Lower lobe of right lung (tissue), 2 donors: ENCODE data around the gene TMEM120A. TPM values are rescaled to one million over a fixed set of nuclear protein-coding genes. Genes with fewer than 3 reads are reported as not detected.

ENCODE experiments used
- ATAC-seq, 2 donors: fragments of 200-7000 bp; cut with Tn5 transposase; one replicate each; pipeline ENCODE4 v1.9.1; 2020 to 2022; ENCODE audit warnings: mild to moderate bottlenecking in 2 of 2, moderate library complexity in 2 of 2
- DNase-seq: peaks from one replicate; pipeline ENCODE4 v3.0.0-alpha.2; 2020
- H3K27ac ChIP-seq: fragments of 200-600 bp; one replicate; pipeline ENCODE4 v1.8.0; 2022
- H3K27me3 ChIP-seq: fragments of 200-600 bp; one replicate; pipeline ENCODE4 v1.8.0; 2022; ENCODE audit warnings: low read depth
- H3K36me3 ChIP-seq: fragments of 200-600 bp; one replicate; pipeline ENCODE4 v1.8.0; 2022; ENCODE audit warnings: mild to moderate bottlenecking
- H3K4me1 ChIP-seq: fragments of 200-600 bp; one replicate; pipeline ENCODE4 v1.8.0; 2022
- H3K4me3 ChIP-seq: fragments of 200-600 bp; one replicate; pipeline ENCODE4 v1.8.0; 2022; ENCODE audit warnings: mild to moderate bottlenecking
- H3K9me3 ChIP-seq: fragments of 200-600 bp; one replicate; pipeline ENCODE4 v1.8.0; 2022
- intact Hi-C: fragments of 100-400 bp; cut with DNase I; formaldehyde crosslinking; loops from one replicate; pipeline ENCODE4 v1.11.0; 2022
- total RNA-seq: library from RNA; stranded (reverse); fragmentation: NEBNext Ultra II Directional; extraction: Animal tissue kit (Norgen Biotek cat#: 25700); gene quantifications from one replicate; pipeline ENCODE4 v1.2.1, GENCODE V29; 2021
- TF ChIP-seq, protein P1 (sequence below): fragments of 200-600 bp; IDR thresholded peaks from one replicate; pipeline ENCODE4 v1.8.0; 2022; ENCODE audit warnings: antibody characterized with exemption, mild to moderate bottlenecking
- donor health status: DM: no; HTN: yes; CAD: no; lungs with severe emphysema.

TMEM120A gene
- total RNA-seq, 1 donor from 2014 or later: 42.7 TPM

- no peaks in the 10 kb centered on the region for H3K27me3 ChIP-seq
- intact Hi-C loops: no loop called here
- no peak overlapping the region for H3K27ac ChIP-seq
- DNase-seq (peak; percentile 38), ATAC-seq (no peak)
- TF ChIP-seq, protein P1, sequence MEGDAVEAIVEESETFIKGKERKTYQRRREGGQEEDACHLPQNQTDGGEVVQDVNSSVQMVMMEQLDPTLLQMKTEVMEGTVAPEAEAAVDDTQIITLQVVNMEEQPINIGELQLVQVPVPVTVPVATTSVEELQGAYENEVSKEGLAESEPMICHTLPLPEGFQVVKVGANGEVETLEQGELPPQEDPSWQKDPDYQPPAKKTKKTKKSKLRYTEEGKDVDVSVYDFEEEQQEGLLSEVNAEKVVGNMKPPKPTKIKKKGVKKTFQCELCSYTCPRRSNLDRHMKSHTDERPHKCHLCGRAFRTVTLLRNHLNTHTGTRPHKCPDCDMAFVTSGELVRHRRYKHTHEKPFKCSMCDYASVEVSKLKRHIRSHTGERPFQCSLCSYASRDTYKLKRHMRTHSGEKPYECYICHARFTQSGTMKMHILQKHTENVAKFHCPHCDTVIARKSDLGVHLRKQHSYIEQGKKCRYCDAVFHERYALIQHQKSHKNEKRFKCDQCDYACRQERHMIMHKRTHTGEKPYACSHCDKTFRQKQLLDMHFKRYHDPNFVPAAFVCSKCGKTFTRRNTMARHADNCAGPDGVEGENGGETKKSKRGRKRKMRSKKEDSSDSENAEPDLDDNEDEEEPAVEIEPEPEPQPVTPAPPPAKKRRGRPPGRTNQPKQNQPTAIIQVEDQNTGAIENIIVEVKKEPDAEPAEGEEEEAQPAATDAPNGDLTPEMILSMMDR: no peak
- H3K36me3 ChIP-seq: peaks cover 35% of the 10 kb centered on the region
- no peaks in the 10 kb centered on the region for H3K4me1 ChIP-seq
- H3K9me3 ChIP-seq: no peaks in the 10 kb centered on the region
- no peak overlapping the region for H3K4me3 ChIP-seq
Measured at GRCh38 chr7:76000566-76000965, 6.2 kb upstream of the TMEM120A start.

DNA sequence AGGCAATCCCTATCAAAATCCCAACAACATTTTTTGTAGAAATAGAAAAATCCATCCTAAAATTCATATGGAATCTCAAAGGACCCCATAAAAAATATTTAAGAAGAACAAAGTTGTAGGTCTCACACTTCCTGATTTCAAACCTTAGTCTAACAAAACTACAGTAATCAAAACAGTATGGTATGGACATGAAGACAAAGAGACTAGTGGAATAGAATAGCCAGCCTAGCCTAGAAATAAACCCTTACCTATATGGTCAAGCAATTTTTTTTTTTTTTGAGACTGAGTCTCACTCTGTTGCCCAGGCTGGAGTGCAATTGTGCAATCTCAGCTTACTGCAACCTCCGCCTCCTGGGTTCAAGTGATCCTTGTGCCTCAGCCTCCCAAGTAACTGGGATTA lies 3.6 kb upstream of the TMEM120A start:
- intact Hi-C loops: no loop called here

DNA sequence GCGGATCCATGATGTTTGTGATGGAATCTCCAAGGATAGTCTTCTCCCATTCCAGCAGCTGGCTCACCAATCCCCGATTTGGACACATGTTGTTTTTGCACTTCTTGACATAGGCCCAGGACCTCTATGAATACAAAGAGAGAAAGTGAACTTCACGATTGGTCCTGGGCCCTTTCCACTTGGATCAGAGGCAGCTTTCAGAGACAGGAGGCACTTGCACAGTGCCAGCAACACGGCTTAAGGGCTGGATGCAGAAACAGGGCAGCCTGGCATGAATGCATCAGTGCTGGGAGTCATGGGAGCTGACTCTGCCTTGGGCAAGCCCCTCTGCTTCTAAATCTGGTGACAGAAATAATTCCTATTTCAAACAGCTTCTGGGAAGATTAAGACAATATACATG lies 2.1 kb upstream of the TMEM120A start:
- Histone ChIP-seq H3K4me3 (no peak overlapping the region), H3K36me3 (peaks cover 14% of the 10 kb centered on the region), H3K9me3 (no peaks in the 10 kb centered on the region), H3K27ac (peak overlapping the region; percentile 25), H3K27me3 (no peaks in the 10 kb centered on the region), H3K4me1 (peaks cover 19% of the 10 kb centered on the region)
- ATAC-seq (no peak), DNase-seq (no peak)
- intact Hi-C loops: no loop called here
- TF ChIP-seq, protein P1: no peak

More for the DNA sequence above, 3.6 kb upstream of the TMEM120A start:
- Histone ChIP-seq H3K36me3 (peaks cover 13% of the 10 kb centered on the region), H3K27ac (no peak overlapping the region), H3K4me1 (peaks cover 16% of the 10 kb centered on the region), H3K9me3 (no peaks in the 10 kb centered on the region), H3K27me3 (no peaks in the 10 kb centered on the region), H3K4me3 (no peak overlapping the region)
- ATAC-seq (no peak), DNase-seq (no peak)
- TF ChIP-seq, protein P1: no peak

DNA sequence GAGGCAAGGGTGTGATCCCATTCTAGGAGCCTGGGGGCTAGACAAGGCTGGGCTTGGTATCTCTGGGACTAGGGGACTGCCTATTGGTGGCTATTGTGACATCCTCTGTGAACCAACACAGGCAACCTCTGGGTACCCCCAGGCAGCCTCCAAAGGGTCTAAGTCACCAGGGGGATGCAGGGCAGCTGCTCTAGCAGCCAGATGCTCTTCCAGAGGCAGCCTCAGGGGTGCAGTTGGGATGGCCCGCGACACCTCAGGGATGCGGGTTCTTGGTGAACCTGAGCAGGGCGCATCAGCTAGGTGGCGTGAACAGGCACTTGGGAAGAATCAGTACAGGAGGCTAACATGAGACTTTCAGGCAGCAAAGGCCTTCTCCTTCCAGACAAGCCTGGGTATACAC lies 1.6 kb upstream of the TMEM120A start:
- ATAC-seq (no peak), DNase-seq (no peak)
- Histone ChIP-seq H3K36me3 (peaks cover 16% of the 10 kb centered on the region), H3K4me3 (no peak overlapping the region), H3K4me1 (peaks cover 19% of the 10 kb centered on the region), H3K27ac (no peak overlapping the region), H3K27me3 (no peaks in the 10 kb centered on the region), H3K9me3 (no peaks in the 10 kb centered on the region)
- TF ChIP-seq, protein P1: no peak
- intact Hi-C loops: no loop called here

GRCh38 chr7:75995052-75995471 lies 667 bp upstream of the TMEM120A start:
- peaks cover 19% of the 10 kb centered on the region for H3K4me1 ChIP-seq
- H3K9me3 ChIP-seq: no peaks in the 10 kb centered on the region
- peak overlapping the region; percentile 89 for H3K27ac ChIP-seq
- H3K27me3 ChIP-seq: no peaks in the 10 kb centered on the region
- ATAC-seq (no peak), DNase-seq (no peak)
- H3K4me3 ChIP-seq: peak overlapping the region; percentile 96
- TF ChIP-seq, protein P1: no peak
- peaks cover 10% of the 10 kb centered on the region for H3K36me3 ChIP-seq
- intact Hi-C loops: no loop called here
